Stimulated activated naive CD4-positive, alpha-beta T cell (primary cell): ENCODE measurements around the gene CCSER2.
"Not testable (repeated sequence)": the region's sequence is repeated elsewhere in the genome, so short reads cannot be mapped to it uniquely, and the experiment has no call there.

Experiments used
- DNase-seq, 6 experiments: peaks; one replicate each; lab custom pipeline; 2025; lab: John Stamatoyannopoulos, UW

CCSER2 gene

GRCh38 chr10:84314275-84314674 lies 14.1 kb upstream of the CCSER2 start:
- DNase-seq = no peak

- no peak for DNase-seq
Observed at GRCh38 chr10:84317174-84317573, 11.2 kb upstream of the CCSER2 start.

- DNase-seq = no peak
Observed at GRCh38 chr10:84321902-84322301, 6.5 kb upstream of the CCSER2 start.

- not testable (repeated sequence) for DNase-seq
Observed at GRCh38 chr10:84323566-84323965, 4.8 kb upstream of the CCSER2 start.

- not testable (repeated sequence) for DNase-seq
Observed at GRCh38 chr10:84326995-84327394, 1.4 kb upstream of the CCSER2 start.

GRCh38 chr10:84329196-84329611 lies 815 bp downstream of the CCSER2 start:
- peak in 3 of 6 experiments; percentile 21 to 45 (median 44) for DNase-seq

GRCh38 chr10:84329986-84330651 lies 1.7 kb downstream of the CCSER2 start:
- DNase-seq = peak in 5 of 6 experiments; percentile 6 to 70 (median 57)

- DNase-seq = no peak
Observed at GRCh38 chr10:84331091-84331490, 2.7 kb downstream of the CCSER2 start.

- peak; percentile 20 to 82 (median 60) for DNase-seq
Observed at GRCh38 chr10:84333864-84334451, 5.6 kb downstream of the CCSER2 start.

- DNase-seq = no peak
Observed at GRCh38 chr10:84334811-84335210, 6.4 kb downstream of the CCSER2 start.

GRCh38 chr10:84335516-84335915 lies 7.1 kb downstream of the CCSER2 start:
- DNase-seq = no peak

GRCh38 chr10:84336406-84337090 lies 8.2 kb downstream of the CCSER2 start:
- DNase-seq = no peak

- no peak for DNase-seq
Observed at GRCh38 chr10:84337199-84337598, 8.8 kb downstream of the CCSER2 start.

- no peak for DNase-seq
Observed at GRCh38 chr10:84339025-84339424, 10.6 kb downstream of the CCSER2 start.

GRCh38 chr10:84340187-84340586 lies 11.8 kb downstream of the CCSER2 start:
- DNase-seq = no peak

- DNase-seq = no peak
Observed at GRCh38 chr10:84340632-84341537, 12.5 kb downstream of the CCSER2 start.

GRCh38 chr10:84341538-84341856 lies 13.1 kb downstream of the CCSER2 start:
- DNase-seq = no peak

- no peak for DNase-seq
Observed at GRCh38 chr10:84341983-84342382, 13.6 kb downstream of the CCSER2 start.

GRCh38 chr10:84342584-84342983 lies 14.2 kb downstream of the CCSER2 start:
- no peak for DNase-seq

GRCh38 chr10:84343831-84344230 lies 15.4 kb downstream of the CCSER2 start:
- no peak for DNase-seq

- no peak for DNase-seq
Observed at GRCh38 chr10:84344526-84344925, 16.1 kb downstream of the CCSER2 start.

- not testable (repeated sequence) for DNase-seq
Observed at GRCh38 chr10:84347575-84348002, 19.2 kb downstream of the CCSER2 start.
